K562 (cell line): ENCODE measurements around the gene GPR152. TPM values are rescaled to one million over a fixed set of nuclear protein-coding genes. Genes with fewer than 3 reads are reported as not detected.

Experiments
- ATF6 ChIP-seq: sonication (generic); formaldehyde crosslinking; IDR thresholded peaks from 2 replicates; pipeline ENCODE4 v1.4.0; 2020; ENCODE audit warnings: mild to moderate bottlenecking, missing genetic modification reagents
- CREBBP ChIP-seq: IDR thresholded peaks from one replicate; pipeline ENCODE4 v1.6.1; 2012; ENCODE audit warnings: low read depth, mild to moderate bottlenecking, control low read depth, inconsistent platforms, low read length
- GTF2E2 ChIP-seq: fragments of 200-800 bp; sonication (Bioruptor generic); IDR thresholded peaks from 2 replicates; pipeline ENCODE4 v1.6.1; 2016; ENCODE audit warnings: missing genetic modification characterization, missing compliant biosample characterization
- HDAC8 ChIP-seq: fragments of 450-650 bp; IDR thresholded peaks from 2 replicates; pipeline ENCODE4 v1.6.1; 2016; ENCODE audit warnings: mild to moderate bottlenecking, missing genetic modification characterization, moderate library complexity, missing compliant biosample characterization
- KDM4B ChIP-seq, 2 experiments: fragments of 450-650 bp in 1 of 2; sonication (generic) in 1 of 2; IDR thresholded peaks; 2 replicates each; pipeline ENCODE4 v1.6.1; 2016 to 2017; ENCODE audit warnings: borderline replicate concordance in 2 of 2, antibody characterized with exemption in 1 of 2, low read depth in 1 of 2, mild to moderate bottlenecking in 1 of 2
- PHF20 ChIP-seq: fragments of 450-650 bp; IDR thresholded peaks from 2 replicates; pipeline ENCODE4 v1.6.1; 2018; ENCODE audit not compliant: partially characterized antibody
- PRDM10 ChIP-seq: fragments of 450-650 bp; IDR thresholded peaks from 2 replicates; pipeline ENCODE4 v1.6.1; 2018; ENCODE audit not compliant: partially characterized antibody
- TCF3 ChIP-seq: sonication (generic); formaldehyde crosslinking; IDR thresholded peaks from 2 replicates; pipeline ENCODE4 v1.4.0; 2020; ENCODE audit warnings: mild to moderate bottlenecking, missing genetic modification reagents
- ZFP30 ChIP-seq: fragments of 250-450 bp; sonication (Bioruptor Pico); IDR thresholded peaks from 2 replicates; pipeline ENCODE4 v1.8.0; 2022; ENCODE audit warnings: moderate library complexity, mild to moderate bottlenecking, inconsistent platforms, borderline replicate concordance
- ZHX1 ChIP-seq: fragments of 150-350 bp; conservative IDR thresholded peaks from 2 replicates; pipeline ENCODE4 v1.6.1; 2014; ENCODE audit warnings: low read length
- ZNF217 ChIP-seq: sonication (generic); formaldehyde crosslinking; IDR thresholded peaks from 2 replicates; pipeline ENCODE4 v1.8.0; 2022; ENCODE audit warnings: mild to moderate bottlenecking, missing genetic modification reagents
- ZNF639 ChIP-seq, 2 experiments: fragments of 200-800 bp in 1 of 2; sonication (Bioruptor generic) in 1 of 2; sonication (generic) in 1 of 2; formaldehyde crosslinking in 1 of 2; IDR thresholded peaks in 1 of 2; conservative IDR thresholded peaks in 1 of 2; 2 replicates each; pipeline versions ENCODE4 v1.5.0 to v1.6.1; 2016 to 2020; ENCODE audit warnings: missing compliant biosample characterization in 1 of 2, missing genetic modification characterization in 1 of 2, missing genetic modification reagents in 1 of 2
- ZNF717 ChIP-seq: fragments of 250-450 bp; sonication (Bioruptor Pico); IDR thresholded peaks from 2 replicates; pipeline ENCODE4 v1.5.0; 2021
- polyA plus RNA-seq, 8 experiments: library from polyadenylated mRNA; depleted of rRNA in 4 of 8; stranded (reverse) in 5 of 8; unstranded in 3 of 8; fragments of >200 nt; fragmentation: Nextera tagmentation in 2 of 8; fragmentation: Illumina TruSeq in 1 of 8; extraction: Ambion mirVana in 2 of 8; extraction: Trizol in 1 of 8; gene quantifications; 2 replicates each; pipeline versions ENCODE4 v1.2.1 to v1.2.3, GENCODE V29; 2011 to 2014; ENCODE audit warnings: inconsistent platforms in 1 of 8, missing spikeins in 1 of 8
- total RNA-seq, 7 experiments: library from RNA; depleted of rRNA in 6 of 7; stranded (reverse); fragments of >200 nt in 6 of 7; fragmentation: Illumina TruSeq in 2 of 7; extraction: Trizol in 2 of 7; gene quantifications; 2 replicates each; pipeline versions ENCODE4 v1.2.1 to v1.2.3, GENCODE V29; 2011 to 2021; ENCODE audit warnings: low replicate concordance in 1 of 7

Gene GPR152
- total and polyA plus RNA-seq, 9 of the 15 experiments (the other 6 are each of a cell fraction or from before 2014, with no cell fraction given) = not detected

GRCh38 chr11:67428052-67429001 lies 24.2 kb downstream of the GPR152 start, which contains the start of gene RPS6KB2 (continued):
- TF ChIP-seq ZNF639 (CRISPR knock-in tag; conservative IDR thresholded peaks at IDR 0.05 in 1 of 2, IDR thresholded peaks at IDR 0.05 in 1 of 2) (peak in 1 of 2 experiments; percentile 89; a peak in 2 of 4 replicates), TCF3 (CRISPR knock-in tag) (no peak; the same call in 1 of the 2 replicates), PRDM10 (peak; percentile 64), ATF6 (0 out of 2 replicates have a peak, but pooled peaks have one; percentile 67), ZHX1 (peak; percentile 65; the same call in 1 of the 2 replicates), CREBBP (no peak), ZNF217 (CRISPR knock-in tag) (no peak), ZNF717 (CRISPR knock-in tag) (no peak), ZFP30 (CRISPR knock-in tag) (no peak), HDAC8 (tag) (no peak), PHF20 (peak; percentile 95), GTF2E2 (tag) (peak; percentile 47; the same call in 1 of the 2 replicates), KDM4B (IDR thresholded peaks at IDR 0.05; ENCODE audit: borderline replicate concordance in 2 of 2, low read depth in 1 of 2) (0 out of 4 replicates have a peak, but pooled peaks of 1 of the 2 experiments have one; percentile 32)
